ENCODE data around the gene C7orf57.

GRCh38 chr7:48058990-48059389 lies 23.6 kb downstream of the C7orf57 start:
- no peak for TF ChIP-seq POLR2A (IDR thresholded peaks at IDR 0.05)
- TF ChIP-seq CTCF (IDR thresholded peaks at IDR 0.05), result no peak
